Gastrocnemius medialis (tissue), 4 donors: ENCODE results near the gene ASIC5.

Experiments used
- POLR2A ChIP-seq, 2 donors: fragments of 450-650 bp; IDR thresholded peaks; one replicate each; pipeline ENCODE4 v1.6.1; 2017; ENCODE audit warnings: antibody characterized with exemption in 2 of 2, mild to moderate bottlenecking in 2 of 2, moderate library complexity in 2 of 2
- TF ChIP-seq, protein P1 (sequence below), 5 experiments: fragments of 450-650 bp in 3 of 5; fragments of 200-600 bp in 2 of 5; sonication (generic) in 2 of 5; IDR thresholded peaks in 4 of 5; conservative IDR thresholded peaks in 1 of 5; 1 replicate in 4 of 5; 2 replicates in 1 of 5; pipeline ENCODE4 v1.5.1; 2016 to 2019; ENCODE audit warnings: antibody characterized with exemption in 5 of 5, mild to moderate bottlenecking in 3 of 5, moderate library complexity in 3 of 5

DNA sequence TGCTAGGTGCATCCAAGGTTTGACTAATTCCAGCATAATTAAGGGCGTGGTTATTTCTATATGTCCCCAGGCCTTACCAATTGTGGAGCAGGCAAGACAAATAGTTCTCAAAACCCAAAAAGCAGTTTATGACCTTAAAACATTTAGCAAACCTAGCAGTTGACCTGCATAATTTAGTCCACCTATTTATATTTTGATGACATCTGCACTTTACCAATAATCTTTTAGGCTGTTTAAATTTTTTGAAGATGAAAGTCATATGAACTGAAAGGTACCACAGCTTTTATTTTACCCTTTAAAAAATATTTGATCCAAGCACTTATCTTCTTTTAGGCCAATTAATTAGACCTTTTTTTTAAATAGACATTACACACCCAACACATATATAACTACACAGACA lies 9.8 kb upstream of the ASIC5 start:
- TF ChIP-seq, protein P1, sequence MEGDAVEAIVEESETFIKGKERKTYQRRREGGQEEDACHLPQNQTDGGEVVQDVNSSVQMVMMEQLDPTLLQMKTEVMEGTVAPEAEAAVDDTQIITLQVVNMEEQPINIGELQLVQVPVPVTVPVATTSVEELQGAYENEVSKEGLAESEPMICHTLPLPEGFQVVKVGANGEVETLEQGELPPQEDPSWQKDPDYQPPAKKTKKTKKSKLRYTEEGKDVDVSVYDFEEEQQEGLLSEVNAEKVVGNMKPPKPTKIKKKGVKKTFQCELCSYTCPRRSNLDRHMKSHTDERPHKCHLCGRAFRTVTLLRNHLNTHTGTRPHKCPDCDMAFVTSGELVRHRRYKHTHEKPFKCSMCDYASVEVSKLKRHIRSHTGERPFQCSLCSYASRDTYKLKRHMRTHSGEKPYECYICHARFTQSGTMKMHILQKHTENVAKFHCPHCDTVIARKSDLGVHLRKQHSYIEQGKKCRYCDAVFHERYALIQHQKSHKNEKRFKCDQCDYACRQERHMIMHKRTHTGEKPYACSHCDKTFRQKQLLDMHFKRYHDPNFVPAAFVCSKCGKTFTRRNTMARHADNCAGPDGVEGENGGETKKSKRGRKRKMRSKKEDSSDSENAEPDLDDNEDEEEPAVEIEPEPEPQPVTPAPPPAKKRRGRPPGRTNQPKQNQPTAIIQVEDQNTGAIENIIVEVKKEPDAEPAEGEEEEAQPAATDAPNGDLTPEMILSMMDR (IDR thresholded peaks at IDR 0.05 in 4 of 5, conservative IDR thresholded peaks at IDR 0.05 in 1 of 5), result no peak
- TF ChIP-seq POLR2A (IDR thresholded peaks at IDR 0.05), result no peak
